Hematopoietic multipotent progenitor cell treated with erythropoietin and hydrocortisone succinate and interleukin-3 and kit ligand, for 15 days (in vitro differentiated cells): ENCODE results near the gene MEX3A.
"Not testable (repeated sequence)": the region's sequence is repeated elsewhere in the genome, so short reads cannot be mapped to it uniquely, and the experiment has no call there.

ENCODE experiments used
- DNase-seq: peaks from one replicate; pipeline ENCODE4 v3.0.0-alpha.2; 2015; ENCODE audit warnings: low spot score

Gene MEX3A

DNA sequence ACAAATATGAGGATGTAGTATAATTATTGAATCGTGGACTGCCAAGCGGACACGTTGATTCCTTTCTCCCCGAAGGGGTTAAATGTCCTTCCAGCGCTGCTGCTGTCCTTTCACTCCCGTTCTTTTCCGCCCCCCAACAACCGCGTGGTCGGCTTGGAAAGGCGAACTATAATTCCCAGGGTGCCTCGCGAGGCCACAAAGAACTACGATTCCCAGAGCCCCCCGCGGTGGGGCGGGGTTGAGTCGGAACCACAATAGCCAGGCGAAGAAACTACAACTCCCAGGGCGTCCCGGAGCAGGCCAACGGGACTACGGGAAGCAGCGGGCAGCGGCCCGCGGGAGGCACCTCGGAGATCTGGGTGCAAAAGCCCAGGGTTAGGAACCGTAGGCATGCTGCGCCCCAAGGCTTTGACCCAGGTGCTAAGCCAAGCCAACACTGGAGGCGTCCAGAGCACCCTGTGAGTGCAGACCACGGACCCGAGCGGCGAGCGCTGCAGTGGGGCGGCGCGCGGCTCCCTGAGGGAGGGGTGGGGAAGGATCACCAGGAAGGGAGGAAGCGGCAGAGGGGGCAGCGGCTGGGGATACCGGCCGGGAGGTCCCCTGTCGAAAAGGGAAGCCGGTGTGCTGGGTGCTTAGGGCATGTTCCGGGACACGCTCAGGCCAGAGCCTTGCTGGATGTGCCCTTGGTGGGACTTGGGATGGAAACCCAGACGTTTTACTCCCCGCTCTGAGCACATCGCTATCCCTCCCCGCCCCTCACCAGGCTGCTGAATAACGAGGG lies 27.6 kb downstream of the MEX3A start, which contains the start of gene LAMTOR2:
Gene LAMTOR2, plus strand, starts transcription at position 283 of the 781 bp plus-strand sequence. Its CDS starts 108 bp downstream, at position 391.
- peak; percentile 94 for DNase-seq

GRCh38 chr1:156053768-156054499 lies 28.3 kb downstream of the MEX3A start, which contains the start of gene UBQLN4:
Gene UBQLN4 (minus strand): TSS chr1:156053798. CDS start chr1:156053701, 97 bp downstream.
- DNase-seq = peak; percentile 73

GRCh38 chr1:156052862-156053767 lies 29.1 kb downstream of the MEX3A start:
- peak; percentile 50 for DNase-seq

DNA sequence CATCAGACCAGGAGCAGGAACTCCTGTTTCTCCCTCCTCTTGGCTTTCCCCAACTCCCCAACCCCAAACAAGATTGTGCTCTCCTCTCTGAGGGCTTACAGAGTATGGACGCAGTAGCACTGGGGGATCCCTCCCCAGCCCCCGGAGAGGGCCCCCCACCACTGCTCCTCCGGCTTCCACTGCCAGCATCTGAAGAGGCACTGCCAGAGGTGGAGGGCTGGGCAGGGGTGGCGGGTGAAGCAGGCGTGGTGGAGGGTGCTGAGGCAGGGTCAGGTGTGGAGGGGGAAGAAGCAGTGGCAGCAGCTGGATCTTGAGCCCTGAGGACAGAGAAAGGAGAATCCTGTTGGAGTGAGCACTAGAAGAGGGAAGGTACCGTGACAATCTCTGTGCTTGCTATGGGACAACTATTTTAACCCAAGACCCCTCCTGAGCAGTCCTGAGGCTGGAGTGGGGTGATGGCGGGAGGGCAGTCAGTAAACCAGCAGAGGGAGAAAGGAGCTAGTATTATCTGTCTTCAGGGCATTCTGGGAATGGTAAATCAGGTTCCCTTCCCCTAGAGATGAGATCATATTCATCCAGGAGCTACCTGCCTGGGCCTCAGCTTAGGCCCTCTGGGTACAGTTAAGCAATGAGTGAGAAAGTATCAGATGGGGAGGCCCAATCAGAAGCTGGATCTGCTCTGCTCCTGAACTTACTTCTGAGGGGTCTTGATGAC lies 31.1 kb downstream of the MEX3A start:
- no peak for DNase-seq

GRCh38 chr1:156050376-156050775 lies 31.9 kb downstream of the MEX3A start:
- no peak for DNase-seq

DNA sequence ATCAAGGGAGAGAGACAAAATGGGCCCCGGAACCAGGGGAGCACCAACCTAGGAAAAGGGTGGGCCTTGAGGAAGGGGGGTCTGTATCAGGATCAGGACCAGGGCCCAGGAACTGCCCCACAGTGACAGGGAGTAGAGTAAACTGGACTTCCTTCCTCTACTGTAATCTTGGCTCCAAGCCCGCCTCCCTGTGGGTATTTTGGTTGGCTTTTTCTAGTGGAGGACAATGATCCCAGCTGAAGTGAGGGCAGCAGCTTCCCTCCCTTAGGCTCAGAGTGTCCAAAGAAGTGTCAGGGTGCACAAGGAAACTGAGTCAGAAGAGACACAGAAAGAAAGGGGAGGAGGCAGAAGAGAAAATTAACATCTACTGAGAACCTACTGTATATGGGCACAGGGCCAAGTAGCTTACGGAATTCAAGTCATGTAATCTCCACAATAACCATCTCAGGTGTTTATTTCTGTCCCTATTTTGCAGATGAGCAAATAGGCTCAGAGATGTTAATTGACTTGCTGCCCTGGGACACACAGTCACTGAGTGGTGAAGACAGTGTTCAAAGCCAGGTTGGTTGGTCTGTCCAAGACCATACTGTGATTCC lies 33.5 kb downstream of the MEX3A start:
- no peak for DNase-seq

DNA sequence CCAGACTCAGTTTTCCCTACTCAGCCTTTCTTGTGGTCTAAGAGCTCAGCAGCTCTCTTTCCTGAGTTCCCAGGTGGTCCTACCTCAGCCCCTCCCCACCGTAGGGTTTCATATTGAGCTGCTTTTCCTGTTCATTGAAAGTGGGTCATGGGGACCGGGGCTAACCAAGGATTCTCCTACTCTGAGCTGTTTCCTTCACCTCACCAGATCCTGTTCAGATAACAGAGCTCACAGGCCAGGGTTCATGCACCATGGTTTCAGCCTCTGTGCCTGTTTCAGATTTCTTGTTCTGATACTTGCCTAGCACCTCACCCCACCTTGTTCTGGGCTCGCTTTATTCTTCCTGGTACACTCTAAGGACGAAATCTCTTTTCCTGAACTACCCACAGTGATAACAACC lies 37.2 kb downstream of the MEX3A start:
- no peak for DNase-seq

DNA sequence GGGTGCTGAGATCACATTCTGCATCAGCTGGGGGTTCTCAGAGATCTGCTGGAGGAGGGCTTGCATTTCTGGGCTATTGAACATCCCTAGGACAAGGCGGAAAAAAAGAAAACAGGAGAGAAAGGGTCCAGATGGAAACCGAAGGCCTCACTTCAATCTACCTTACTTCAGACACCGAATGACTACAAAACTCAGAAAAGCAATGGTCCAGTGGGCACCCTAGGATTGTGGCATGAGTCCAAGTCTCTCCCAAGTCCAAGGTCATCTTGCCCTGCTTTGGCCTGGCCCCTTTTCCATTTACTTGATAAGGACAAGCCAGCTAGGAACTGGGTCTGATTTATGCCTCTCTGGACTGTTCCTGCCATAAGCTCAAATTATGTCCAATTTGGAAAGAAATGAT lies 39.4 kb downstream of the MEX3A start:
- no peak for DNase-seq

- not testable (repeated sequence) for DNase-seq
These were observed 47.3 kb downstream of the MEX3A start for GRCh38 chr1:156034991-156035390.

GRCh38 chr1:156033011-156033410 lies 49.3 kb downstream of the MEX3A start:
- DNase-seq = no peak

GRCh38 chr1:156026588-156026987 lies 55.7 kb downstream of the MEX3A start:
- no peak for DNase-seq

DNA sequence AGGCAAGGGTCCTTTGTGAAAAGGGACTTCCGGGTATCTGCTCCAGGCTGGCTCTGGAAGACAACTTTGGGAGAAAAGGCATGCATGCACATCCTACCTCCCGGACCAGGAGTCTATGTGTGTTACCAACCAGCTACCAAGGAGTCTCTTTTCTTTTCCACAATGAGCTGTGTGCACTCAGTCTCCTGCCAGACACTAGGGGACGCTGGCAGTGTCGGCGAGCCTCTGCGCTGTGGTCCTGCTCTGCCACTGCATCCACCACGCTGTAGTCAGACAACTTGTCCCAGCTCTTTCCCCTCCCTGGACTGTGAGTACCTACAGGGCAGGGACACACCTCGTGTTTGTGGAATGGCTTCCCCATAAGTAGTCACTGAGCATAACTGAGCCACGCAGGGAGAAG lies 56.4 kb downstream of the MEX3A start:
- no peak for DNase-seq

DNA sequence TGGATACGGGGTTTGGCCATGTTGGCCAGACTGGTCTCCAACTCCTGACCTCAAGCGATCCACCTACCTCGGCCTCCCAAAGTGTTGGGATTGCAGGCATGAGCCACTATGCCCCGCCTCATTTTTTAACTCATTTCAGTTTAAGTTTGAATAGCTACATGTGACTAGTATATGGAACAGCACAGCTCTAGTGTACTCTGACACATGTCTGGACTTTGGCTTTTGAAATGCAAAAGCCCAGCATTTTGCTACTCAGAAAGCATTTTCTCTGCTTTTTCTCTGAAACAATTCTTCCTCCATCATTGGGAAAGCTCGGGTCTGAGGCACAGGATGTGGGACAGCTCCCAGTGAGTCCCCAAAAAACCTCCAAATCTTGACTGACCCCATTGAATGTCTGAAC lies 57.5 kb downstream of the MEX3A start:
- DNase-seq = no peak
